BLaER1 treated with 17β-estradiol and CSF1 and Interleukin-3, amounts not matched to agents 10 nM and 100 nM (cell line): ENCODE results near the gene OR2L5.

Experiments
- H3K27ac ChIP-seq, 11 experiments: shearing (Covaris generic); formaldehyde crosslinking; 2 replicates each; pipeline ENCODE4 v1.8.1; 2022
- H3K27me3 ChIP-seq, 11 experiments: shearing (Covaris generic); formaldehyde crosslinking; 2 replicates each; pipeline ENCODE4 v1.8.1; 2022
- H3K36me3 ChIP-seq, 11 experiments: shearing (Covaris generic); formaldehyde crosslinking; 2 replicates each; pipeline ENCODE4 v1.8.1; 2022
- H3K4me1 ChIP-seq, 10 experiments: shearing (Covaris generic); formaldehyde crosslinking; 2 replicates each; pipeline ENCODE4 v1.8.1; 2022
- H3K4me2 ChIP-seq, 11 experiments: shearing (Covaris generic); formaldehyde crosslinking; 2 replicates each; pipeline ENCODE4 v1.8.1; 2022
- H3K4me3 ChIP-seq, 10 experiments: shearing (Covaris generic); formaldehyde crosslinking; 2 replicates each; pipeline ENCODE4 v1.8.1; 2022
- H3K9ac ChIP-seq, 11 experiments: shearing (Covaris generic); formaldehyde crosslinking; 2 replicates each; pipeline ENCODE4 v1.8.1; 2022
- H3K9me3 ChIP-seq, 11 experiments: shearing (Covaris generic); formaldehyde crosslinking; replicated peaks in 1 of 11; 2 replicates each; pipeline ENCODE4 v1.8.1; 2022
- H4K20me1 ChIP-seq, 11 experiments: shearing (Covaris generic); formaldehyde crosslinking; 2 replicates each; pipeline ENCODE4 v1.8.1; 2022
- Cebpa-rat ChIP-seq, 11 experiments: shearing (Covaris generic); IDR thresholded peaks; 2 replicates each; pipeline ENCODE4 v1.8.1; 2022

Gene OR2L5

DNA sequence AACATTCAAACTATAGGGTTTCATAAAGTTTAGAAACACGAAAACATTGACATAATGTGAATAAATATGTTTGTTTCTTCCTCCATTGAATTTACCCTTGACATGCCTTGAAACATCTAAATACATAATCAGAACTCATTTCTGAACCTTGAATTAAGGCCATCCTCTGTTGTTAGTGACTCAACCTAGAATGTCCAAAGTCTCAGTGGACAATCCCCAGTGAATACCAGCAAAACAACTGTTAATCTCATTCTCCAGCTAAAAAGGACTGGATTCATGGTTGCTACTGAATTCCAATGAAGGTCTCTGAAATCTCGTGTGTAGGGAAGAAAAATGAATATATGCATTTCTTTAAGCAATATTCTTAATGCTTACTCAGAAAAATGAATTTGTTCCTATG, 16.3 kb downstream of the OR2L5 start, which contains the start of gene OR2L2:
OR2L2 (plus strand) TSS at position 301 of the 400 bp plus-strand sequence. CDS start 8,198 bp downstream, outside the sequence.
- H3K4me1 ChIP-seq: no peaks in the 10 kb centered on the region
- no peak within 1 kb of the TSS for H3K4me3 ChIP-seq
- no peaks in the 10 kb centered on the region for H3K27me3 ChIP-seq
- H3K27ac ChIP-seq: no peak within 1 kb of the TSS
- no peak within 1 kb of the TSS for H3K9ac ChIP-seq
- H3K9me3 ChIP-seq: peaks cover 22 to 31% (median 27%) of the 10 kb centered on the region in 11 experiments
- H4K20me1 ChIP-seq: no peaks in the 10 kb centered on the region
- no peak within 1 kb of the TSS for H3K4me2 ChIP-seq
- H3K36me3 ChIP-seq: no peaks in the 10 kb centered on the region
- no peak for TF ChIP-seq Cebpa-rat (IDR thresholded peaks at IDR 0.05)

- H3K4me3 ChIP-seq: no peak overlapping the region
- H3K4me1 ChIP-seq: peaks cover 0 to 10% (median 0%) of the 10 kb centered on the region in 10 experiments; a peak in 2 of 20 replicates
- peak overlapping the region in 1 of 11 experiments; percentile 28; a peak in 2 of 22 replicates for H3K4me2 ChIP-seq
- no peak overlapping the region for H3K9ac ChIP-seq
- TF ChIP-seq Cebpa-rat (IDR thresholded peaks at IDR 0.05): no peak
- H3K36me3 ChIP-seq: no peaks in the 10 kb centered on the region
- H3K27me3 ChIP-seq: no peaks in the 10 kb centered on the region
- H3K9me3 ChIP-seq: no peaks in the 10 kb centered on the region
- H3K27ac ChIP-seq: no peak overlapping the region
- H4K20me1 ChIP-seq: no peaks in the 10 kb centered on the region
Measured at GRCh38 chr1:248045209-248045608, 31.7 kb downstream of the OR2L5 start.

- H3K36me3 ChIP-seq: no peaks in the 10 kb centered on the region
- H3K27me3 ChIP-seq: no peaks in the 10 kb centered on the region
- no peak within 1 kb of the TSS for H3K4me3 ChIP-seq
- no peaks in the 10 kb centered on the region for H4K20me1 ChIP-seq
- no peak for TF ChIP-seq Cebpa-rat (IDR thresholded peaks at IDR 0.05)
- no peak within 1 kb of the TSS for H3K9ac ChIP-seq
- peaks cover 0 to 10% (median 0%) of the 10 kb centered on the region in 10 experiments; a peak in 2 of 20 replicates for H3K4me1 ChIP-seq
- H3K9me3 ChIP-seq: no peaks in the 10 kb centered on the region
- no peak within 1 kb of the TSS for H3K4me2 ChIP-seq
- no peak within 1 kb of the TSS for H3K27ac ChIP-seq
Measured at GRCh38 chr1:248046536-248046935, 33.1 kb downstream of the OR2L5 start, which contains the start of gene OR2L3. OR2L3 (plus strand) TSS chr1:248046836; CDS start chr1:248060682, 13,846 bp downstream.

DNA sequence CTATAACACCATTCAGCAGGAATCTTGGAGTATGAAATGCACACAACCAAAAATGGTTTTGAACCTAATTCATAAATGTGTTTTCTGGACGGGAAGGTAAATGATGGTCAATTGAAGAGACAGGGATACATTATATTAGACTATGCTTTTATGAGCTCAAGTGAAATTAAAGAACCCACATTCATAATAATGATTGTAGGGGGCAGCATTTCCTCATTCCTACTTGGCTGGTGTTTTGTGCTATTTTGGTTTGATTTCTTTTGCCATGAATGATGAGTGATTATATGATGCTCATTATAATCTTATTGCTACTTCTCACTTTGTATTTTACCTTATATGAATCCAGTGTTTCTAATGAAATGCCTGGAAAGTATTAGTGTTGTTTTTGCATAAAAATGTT, 33.5 kb downstream of the OR2L5 start:
- Histone ChIP-seq H3K27me3 (no peaks in the 10 kb centered on the region), H3K9ac (no peak overlapping the region), H3K4me1 (peaks cover 0 to 10% (median 0%) of the 10 kb centered on the region in 10 experiments; a peak in 2 of 20 replicates)

GRCh38 chr1:248054671-248055070, 41.2 kb downstream of the OR2L5 start:
- no peak for TF ChIP-seq Cebpa-rat (IDR thresholded peaks at IDR 0.05)

More for the DNA sequence above, 33.5 kb downstream of the OR2L5 start:
- H3K36me3 ChIP-seq: no peaks in the 10 kb centered on the region
- TF ChIP-seq Cebpa-rat (IDR thresholded peaks at IDR 0.05): no peak
- no peak overlapping the region for H3K4me3 ChIP-seq
- H3K4me2 ChIP-seq: no peak overlapping the region
- H3K9me3 ChIP-seq: no peaks in the 10 kb centered on the region
- no peaks in the 10 kb centered on the region for H4K20me1 ChIP-seq
- H3K27ac ChIP-seq: no peak overlapping the region

DNA sequence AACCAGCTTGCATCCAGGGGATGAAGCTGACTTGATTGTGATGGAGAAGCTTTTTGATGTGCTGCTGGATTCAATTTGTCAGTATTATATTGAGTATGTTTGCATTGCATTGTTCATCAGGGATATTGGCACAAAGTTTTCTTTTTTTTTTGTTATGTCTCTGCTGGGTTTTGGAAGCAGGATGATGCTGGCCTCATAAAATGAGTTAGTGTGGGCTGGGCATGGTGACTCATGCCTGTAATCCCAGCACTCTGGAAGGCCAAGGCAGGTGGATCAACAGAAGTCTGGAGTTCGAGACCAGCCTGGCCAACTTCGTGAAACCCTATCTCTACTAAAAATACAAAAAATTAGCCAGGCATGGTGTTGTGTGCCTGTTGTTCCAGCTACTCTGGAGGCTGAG, 41.8 kb downstream of the OR2L5 start:
- no peak for TF ChIP-seq Cebpa-rat (IDR thresholded peaks at IDR 0.05)
- H3K27ac ChIP-seq: no peak overlapping the region
- no peaks in the 10 kb centered on the region for H3K27me3 ChIP-seq
- no peaks in the 10 kb centered on the region for H4K20me1 ChIP-seq
- H3K4me3 ChIP-seq: no peak overlapping the region
- H3K4me1 ChIP-seq: no peaks in the 10 kb centered on the region
- H3K9ac ChIP-seq: no peak overlapping the region
- H3K4me2 ChIP-seq: no peak overlapping the region
- peaks cover 0 to 8% (median 0%) of the 10 kb centered on the region in 11 experiments; a peak in 2 of 22 replicates for H3K9me3 ChIP-seq
- no peaks in the 10 kb centered on the region for H3K36me3 ChIP-seq

More at GRCh38 chr1:248054671-248055070, 41.2 kb downstream of the OR2L5 start:
- Histone ChIP-seq H4K20me1 (no peaks in the 10 kb centered on the region), H3K9ac (no peak overlapping the region), H3K4me2 (no peak overlapping the region), H3K27ac (no peak overlapping the region), H3K4me3 (no peak overlapping the region), H3K9me3 (peaks cover 0 to 8% (median 0%) of the 10 kb centered on the region in 11 experiments; a peak in 2 of 22 replicates), H3K4me1 (no peaks in the 10 kb centered on the region), H3K36me3 (no peaks in the 10 kb centered on the region), H3K27me3 (no peaks in the 10 kb centered on the region)

- H3K9me3 ChIP-seq: no peaks in the 10 kb centered on the region
- H3K4me3 ChIP-seq: no peak overlapping the region
- no peak for TF ChIP-seq Cebpa-rat (IDR thresholded peaks at IDR 0.05)
- H4K20me1 ChIP-seq: no peaks in the 10 kb centered on the region
- H3K4me2 ChIP-seq: no peak overlapping the region
- H3K36me3 ChIP-seq: no peaks in the 10 kb centered on the region
- no peak overlapping the region for H3K27ac ChIP-seq
- no peak overlapping the region for H3K9ac ChIP-seq
- no peaks in the 10 kb centered on the region for H3K27me3 ChIP-seq
- no peaks in the 10 kb centered on the region for H3K4me1 ChIP-seq
Measured at GRCh38 chr1:248065071-248065470, 51.6 kb downstream of the OR2L5 start.

GRCh38 chr1:248065604-248066003, 52.1 kb downstream of the OR2L5 start:
- no peak overlapping the region for H3K4me3 ChIP-seq
- H3K4me2 ChIP-seq: no peak overlapping the region
- no peak overlapping the region for H3K9ac ChIP-seq
- H3K27ac ChIP-seq: no peak overlapping the region
- no peaks in the 10 kb centered on the region for H3K4me1 ChIP-seq
- H4K20me1 ChIP-seq: no peaks in the 10 kb centered on the region
- no peaks in the 10 kb centered on the region for H3K27me3 ChIP-seq
- no peaks in the 10 kb centered on the region for H3K9me3 ChIP-seq
- no peak for TF ChIP-seq Cebpa-rat (IDR thresholded peaks at IDR 0.05)
- H3K36me3 ChIP-seq: no peaks in the 10 kb centered on the region
